ENCODE results near the gene IL36RN. TPM values are rescaled to one million over a fixed set of nuclear protein-coding genes. Genes with fewer than 3 reads are reported as not detected.

The IL36RN gene
- total RNA-seq, 1 donor from 2014 or later = not detected

- Histone ChIP-seq H3K27ac (no peak overlapping the region), H3K9me3 (no peaks in the 10 kb centered on the region), H3K4me3 (no peak overlapping the region), H3K27me3 (no peaks in the 10 kb centered on the region), H3K36me3 (no peaks in the 10 kb centered on the region), H3K4me1 (no peaks in the 10 kb centered on the region)
- intact Hi-C loops (cut with DNase I) = no loop called here
- TF ChIP-seq, protein P1, sequence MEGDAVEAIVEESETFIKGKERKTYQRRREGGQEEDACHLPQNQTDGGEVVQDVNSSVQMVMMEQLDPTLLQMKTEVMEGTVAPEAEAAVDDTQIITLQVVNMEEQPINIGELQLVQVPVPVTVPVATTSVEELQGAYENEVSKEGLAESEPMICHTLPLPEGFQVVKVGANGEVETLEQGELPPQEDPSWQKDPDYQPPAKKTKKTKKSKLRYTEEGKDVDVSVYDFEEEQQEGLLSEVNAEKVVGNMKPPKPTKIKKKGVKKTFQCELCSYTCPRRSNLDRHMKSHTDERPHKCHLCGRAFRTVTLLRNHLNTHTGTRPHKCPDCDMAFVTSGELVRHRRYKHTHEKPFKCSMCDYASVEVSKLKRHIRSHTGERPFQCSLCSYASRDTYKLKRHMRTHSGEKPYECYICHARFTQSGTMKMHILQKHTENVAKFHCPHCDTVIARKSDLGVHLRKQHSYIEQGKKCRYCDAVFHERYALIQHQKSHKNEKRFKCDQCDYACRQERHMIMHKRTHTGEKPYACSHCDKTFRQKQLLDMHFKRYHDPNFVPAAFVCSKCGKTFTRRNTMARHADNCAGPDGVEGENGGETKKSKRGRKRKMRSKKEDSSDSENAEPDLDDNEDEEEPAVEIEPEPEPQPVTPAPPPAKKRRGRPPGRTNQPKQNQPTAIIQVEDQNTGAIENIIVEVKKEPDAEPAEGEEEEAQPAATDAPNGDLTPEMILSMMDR (IDR thresholded peaks at IDR 0.05) = no peak
- no peak for DNase-seq (ENCODE audit: low spot score in 2 of 2)
Observed at GRCh38 chr2:113041871-113042270, 17.1 kb upstream of the IL36RN start.

GRCh38 chr2:113046465-113046864 is 12.5 kb upstream of the IL36RN start:
- Histone ChIP-seq H3K9me3 (no peaks in the 10 kb centered on the region), H3K27me3 (no peaks in the 10 kb centered on the region), H3K36me3 (no peaks in the 10 kb centered on the region), H3K27ac (no peak overlapping the region), H3K4me3 (no peak overlapping the region), H3K4me1 (no peaks in the 10 kb centered on the region)
- TF ChIP-seq, protein P1 (IDR thresholded peaks at IDR 0.05) = no peak
- intact Hi-C loops (cut with DNase I) = no loop called here
- no peak for DNase-seq (ENCODE audit: low spot score in 2 of 2)

DNA sequence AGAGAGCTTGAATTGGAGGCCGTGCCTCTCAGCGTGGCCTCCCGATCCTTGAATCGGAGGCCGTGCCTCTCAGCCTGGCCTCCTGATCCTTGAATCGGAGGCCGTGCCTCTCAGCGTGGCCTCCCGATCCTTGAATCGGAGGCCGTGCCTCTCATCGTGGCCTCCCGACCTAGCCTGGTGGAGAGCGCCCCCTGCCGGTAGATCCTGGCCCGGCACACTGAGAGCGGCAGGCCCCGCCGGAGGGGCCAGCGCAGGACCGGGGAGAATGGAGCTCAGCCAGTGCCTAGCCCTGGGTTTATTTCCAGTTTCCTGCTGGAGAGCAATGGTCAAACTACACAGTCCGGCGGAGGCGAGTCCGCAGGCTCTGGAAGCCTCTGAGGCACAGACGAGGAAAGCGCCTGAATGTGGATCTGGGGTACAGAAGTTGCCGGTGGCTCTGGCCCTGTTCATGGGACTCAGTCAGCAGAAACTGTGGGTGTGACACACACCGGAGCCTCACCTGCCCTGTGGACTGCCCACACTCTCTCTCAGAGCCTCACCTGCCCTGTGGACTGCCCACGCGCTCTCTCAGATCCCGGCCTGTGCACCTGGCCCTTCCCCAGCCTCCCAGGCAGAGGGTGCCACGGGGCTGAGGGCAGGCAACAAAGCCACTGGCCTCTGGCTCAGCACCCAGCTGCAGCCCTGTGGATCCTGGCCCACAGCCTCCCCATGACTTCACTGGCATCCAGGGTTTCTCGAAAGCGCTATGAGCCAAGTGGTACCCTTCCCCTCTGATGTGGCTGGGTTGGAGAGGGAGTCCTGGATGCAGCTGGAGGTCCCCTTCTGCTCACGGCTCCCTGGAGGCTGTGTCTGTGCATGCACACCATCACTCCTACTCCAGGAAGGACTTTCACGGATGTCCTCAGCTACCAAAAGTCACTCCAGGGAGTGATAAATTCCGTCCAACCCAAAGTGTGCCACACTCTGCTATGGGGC is 7.8 kb upstream of the IL36RN start:
- TF ChIP-seq, protein P1 (IDR thresholded peaks at IDR 0.05) = no peak
- DNase-seq (ENCODE audit: low spot score in 2 of 2) = no peak
- H3K9me3 ChIP-seq = no peaks in the 10 kb centered on the region
- no peaks in the 10 kb centered on the region for H3K4me1 ChIP-seq
- no peak overlapping the region for H3K4me3 ChIP-seq
- intact Hi-C loops (cut with DNase I) = no loop called here
- no peaks in the 10 kb centered on the region for H3K36me3 ChIP-seq
- no peak overlapping the region for H3K27ac ChIP-seq
- no peaks in the 10 kb centered on the region for H3K27me3 ChIP-seq

- TF ChIP-seq, protein P1 (IDR thresholded peaks at IDR 0.05) = no peak
- H3K27me3 ChIP-seq = no peaks in the 10 kb centered on the region
- no peaks in the 10 kb centered on the region for H3K36me3 ChIP-seq
- no peak within 1 kb of the TSS for H3K4me3 ChIP-seq
- H3K9me3 ChIP-seq = no peaks in the 10 kb centered on the region
- H3K4me1 ChIP-seq = no peaks in the 10 kb centered on the region
- H3K27ac ChIP-seq = no peak within 1 kb of the TSS
- intact Hi-C loops (cut with DNase I) = no loop called here
- no peak for DNase-seq (ENCODE audit: low spot score in 2 of 2)
Observed at GRCh38 chr2:113052396-113052917, 6.5 kb upstream of the IL36RN start, which contains the start of gene IL36B. TSS of gene IL36B (minus strand) at chr2:113052867.

DNA sequence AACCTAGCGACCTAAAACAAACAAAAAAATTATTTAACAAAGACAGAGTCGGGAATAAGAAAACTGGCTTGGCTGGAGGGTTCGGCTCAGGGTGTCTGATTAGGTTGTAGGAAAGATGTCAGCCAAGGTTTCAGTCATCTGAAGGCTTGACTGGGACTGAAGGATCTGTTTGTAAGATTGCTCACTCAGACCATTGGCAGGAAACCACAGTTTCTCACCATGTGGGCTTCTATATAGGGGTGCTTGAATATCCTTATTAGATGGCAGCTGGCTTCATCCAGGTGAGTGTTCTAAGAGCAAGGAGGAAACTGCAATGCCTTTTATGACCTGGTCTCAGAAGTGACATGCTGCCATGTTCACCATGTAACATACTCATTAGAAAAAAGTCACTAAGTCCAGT is 5.3 kb upstream of the IL36RN start:
- DNase-seq (ENCODE audit: low spot score in 2 of 2) = no peak
- Histone ChIP-seq H3K4me3 (no peak overlapping the region), H3K36me3 (no peaks in the 10 kb centered on the region), H3K27ac (no peak overlapping the region), H3K4me1 (no peaks in the 10 kb centered on the region), H3K9me3 (no peaks in the 10 kb centered on the region), H3K27me3 (no peaks in the 10 kb centered on the region)
- TF ChIP-seq, protein P1 (IDR thresholded peaks at IDR 0.05) = no peak
- intact Hi-C loops (cut with DNase I) = no loop called here
